Esophagus muscularis mucosa (tissue), 4 donors: ENCODE results near the gene AK3. TPM values are rescaled to one million over a fixed set of nuclear protein-coding genes. Genes with fewer than 3 reads are reported as not detected.

Source experiments
- DNase-seq: peaks from one replicate; pipeline ENCODE4 v3.0.0-alpha.2; 2017; ENCODE audit errors: extremely low spot score
- H3K27ac ChIP-seq, 4 donors: fragments of 200-600 bp; sonication (generic); replicated peaks in 1 of 4; 1 replicate in 3 of 4; 2 replicates in 1 of 4; pipeline ENCODE4 v1.5.1; 2016 to 2019; ENCODE audit warnings: mild to moderate bottlenecking in 1 of 4
- H3K27me3 ChIP-seq, 4 donors: fragments of 200-600 bp; sonication (generic); one replicate each; pipeline versions ENCODE4 v1.5.1 to v1.6.0; 2016 to 2019
- H3K36me3 ChIP-seq, 4 donors: fragments of 200-600 bp; sonication (generic); one replicate each; pipeline ENCODE4 v1.5.1; 2016 to 2019
- H3K4me1 ChIP-seq, 4 donors: fragments of 200-600 bp; sonication (generic); one replicate each; pipeline ENCODE4 v1.5.1; 2016 to 2019
- H3K4me3 ChIP-seq, 4 donors: fragments of 200-600 bp; sonication (generic); 1 replicate in 2 of 4; 2 replicates in 2 of 4; pipeline ENCODE4 v1.5.1; 2016 to 2019; ENCODE audit warnings: mild to moderate bottlenecking in 4 of 4, moderate library complexity in 1 of 4
- H3K9me3 ChIP-seq, 4 donors: fragments of 200-600 bp; sonication (generic); 1 replicate in 3 of 4; 2 replicates in 1 of 4; pipeline ENCODE4 v1.5.1; 2016 to 2019
- CTCF ChIP-seq, 3 experiments: fragments of 200-600 bp in 2 of 3; fragments of 450-650 bp in 1 of 3; sonication (generic) in 2 of 3; IDR thresholded peaks; one replicate each; pipeline ENCODE4 v1.5.1; 2017 to 2019; ENCODE audit warnings: antibody characterized with exemption in 3 of 3, mild to moderate bottlenecking in 2 of 3, moderate library complexity in 1 of 3
- EP300 ChIP-seq: sonication (generic); formaldehyde crosslinking; IDR thresholded peaks from one replicate; pipeline ENCODE4 v1.6.1; 2017; ENCODE audit warnings: antibody characterized with exemption
- POLR2A ChIP-seq: fragments of 450-650 bp; IDR thresholded peaks from one replicate; pipeline ENCODE4 v1.6.1; 2017; ENCODE audit warnings: antibody characterized with exemption, moderate library complexity, mild to moderate bottlenecking, low read depth
- POLR2AphosphoS5 ChIP-seq, 2 donors: sonication (generic); formaldehyde crosslinking; IDR thresholded peaks; one replicate each; pipeline ENCODE4 v1.6.1; 2017; ENCODE audit warnings: antibody characterized with exemption in 2 of 2
- WGBS: methylation state at CpG from one replicate; pipeline ENCODE4 v1.1.5; 2018; 5-methylcytosine and 5-hydroxymethylcytosine counted together
- intact Hi-C: fragments of 100-400 bp; cut with DNase I; formaldehyde crosslinking; loops from one replicate; pipeline ENCODE4 v1.15.1; 2023
- total RNA-seq, 4 donors: library from RNA; depleted of rRNA; stranded (reverse); fragments of >200 nt; gene quantifications; one replicate each; pipeline versions ENCODE4 v1.1.0 to v1.2.1, GENCODE V29; 2016

The AK3 gene
- total RNA-seq, 4 donors from 2014 or later: 90.0 to 129 (median 118) TPM

GRCh38 chr9:4701526-4701925 is 39.5 kb downstream of the AK3 start:
- WGBS: 45% methylated on average over 1 of the region's 1 CpG
- no peak for DNase-seq
- H3K36me3 ChIP-seq: peaks cover 35 to 95% (median 61%) of the 10 kb centered on the region in 4 donors
- no peaks in the 10 kb centered on the region for H3K9me3 ChIP-seq
- H3K4me1 ChIP-seq: peaks cover 0 to 8% (median 2%) of the 10 kb centered on the region in 4 donors
- H3K4me3 ChIP-seq: no peak overlapping the region
- no peak overlapping the region for H3K27ac ChIP-seq
- intact Hi-C loops: no loop called here
- no peaks in the 10 kb centered on the region for H3K27me3 ChIP-seq
- no peak for TF ChIP-seq POLR2A
- TF ChIP-seq EP300: no peak
- TF ChIP-seq CTCF (IDR thresholded peaks at IDR 0.05): no peak
- no peak for TF ChIP-seq POLR2AphosphoS5 (IDR thresholded peaks at IDR 0.05)

- TF ChIP-seq POLR2A (no peak), EP300 (no peak)
- Histone ChIP-seq H3K9me3 (no peaks in the 10 kb centered on the region), H3K27ac (no peak overlapping the region), H3K4me1 (peaks cover 0 to 13% (median 5%) of the 10 kb centered on the region in 4 donors), H3K36me3 (peaks cover 35 to 89% (median 58%) of the 10 kb centered on the region in 4 donors), H3K4me3 (no peak overlapping the region), H3K27me3 (no peaks in the 10 kb centered on the region)
- WGBS: 87% methylated on average over 2 of the region's 2 CpGs
- intact Hi-C loops: no loop called here
- no peak for DNase-seq
Measured at GRCh38 chr9:4700932-4701331, 40.1 kb downstream of the AK3 start.

GRCh38 chr9:4700091-4700490 is 40.9 kb downstream of the AK3 start:
- intact Hi-C loops: no loop called here
- H3K9me3 ChIP-seq: no peaks in the 10 kb centered on the region
- peaks cover 0 to 20% (median 8%) of the 10 kb centered on the region in 4 donors for H3K4me1 ChIP-seq
- WGBS: 82% methylated on average over 3 of the region's 3 CpGs
- no peak overlapping the region for H3K4me3 ChIP-seq
- no peak for DNase-seq
- no peak overlapping the region for H3K27ac ChIP-seq
- H3K36me3 ChIP-seq: peaks cover 38 to 91% (median 55%) of the 10 kb centered on the region in 4 donors
- no peaks in the 10 kb centered on the region for H3K27me3 ChIP-seq
- TF ChIP-seq CTCF (IDR thresholded peaks at IDR 0.05) (no peak), POLR2AphosphoS5 (IDR thresholded peaks at IDR 0.05) (no peak), POLR2A (no peak), EP300 (no peak)

GRCh38 chr9:4691795-4692194 is 49.2 kb downstream of the AK3 start:
- H3K27ac ChIP-seq: peak overlapping the region in 1 of 4 donors; percentile 31
- H3K27me3 ChIP-seq: no peaks in the 10 kb centered on the region
- TF ChIP-seq EP300 (no peak), CTCF (IDR thresholded peaks at IDR 0.05) (no peak), POLR2A (no peak), POLR2AphosphoS5 (IDR thresholded peaks at IDR 0.05) (no peak)
- peaks cover 15 to 93% (median 62%) of the 10 kb centered on the region in 4 donors for H3K4me1 ChIP-seq
- H3K36me3 ChIP-seq: peaks cover 4 to 58% (median 25%) of the 10 kb centered on the region in 4 donors
- WGBS: 76% methylated on average over 3 of the region's 3 CpGs
- DNase-seq: no peak
- no peak overlapping the region for H3K4me3 ChIP-seq
- no peaks in the 10 kb centered on the region for H3K9me3 ChIP-seq
- intact Hi-C loops: no loop called here

- Histone ChIP-seq H3K9me3 (no peaks in the 10 kb centered on the region), H3K4me1 (peaks cover 20 to 94% (median 72%) of the 10 kb centered on the region in 4 donors), H3K27me3 (no peaks in the 10 kb centered on the region), H3K27ac (peak overlapping the region in 3 of 4 donors; percentile 7 to 68 (median 23)), H3K4me3 (no peak overlapping the region), H3K36me3 (peaks cover 9 to 62% (median 33%) of the 10 kb centered on the region in 4 donors)
- DNase-seq: no peak
- TF ChIP-seq CTCF (IDR thresholded peaks at IDR 0.05): no peak
- no peak for TF ChIP-seq EP300
- no peak for TF ChIP-seq POLR2A
- TF ChIP-seq POLR2AphosphoS5 (IDR thresholded peaks at IDR 0.05): no peak
- intact Hi-C loops: no loop called here
- WGBS: 92% methylated on average over 4 of the region's 4 CpGs
Measured at GRCh38 chr9:4690144-4690543, 50.9 kb downstream of the AK3 start.
